ENCODE data around the gene ANKS1A.

DNA sequence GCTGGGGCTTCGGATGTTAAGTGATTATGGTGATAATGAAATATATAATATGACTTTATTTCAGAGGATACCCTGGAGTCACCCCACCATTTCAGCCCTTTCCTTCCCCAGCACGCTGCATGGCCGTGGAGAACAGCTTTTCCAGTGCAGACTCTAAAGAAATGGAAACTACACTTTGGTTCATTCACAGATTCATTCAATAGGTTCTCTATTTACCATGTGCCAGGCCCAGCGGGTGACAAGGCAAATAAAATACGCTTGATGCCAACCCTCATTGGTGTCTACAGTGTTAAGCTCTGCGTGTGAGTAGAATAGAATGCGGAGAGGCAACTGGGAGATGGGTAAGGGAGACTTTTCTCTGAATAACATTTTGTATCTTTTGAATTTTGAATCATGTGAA lies 162.3 kb downstream of the ANKS1A start:
- TF ChIP-seq, protein P1, sequence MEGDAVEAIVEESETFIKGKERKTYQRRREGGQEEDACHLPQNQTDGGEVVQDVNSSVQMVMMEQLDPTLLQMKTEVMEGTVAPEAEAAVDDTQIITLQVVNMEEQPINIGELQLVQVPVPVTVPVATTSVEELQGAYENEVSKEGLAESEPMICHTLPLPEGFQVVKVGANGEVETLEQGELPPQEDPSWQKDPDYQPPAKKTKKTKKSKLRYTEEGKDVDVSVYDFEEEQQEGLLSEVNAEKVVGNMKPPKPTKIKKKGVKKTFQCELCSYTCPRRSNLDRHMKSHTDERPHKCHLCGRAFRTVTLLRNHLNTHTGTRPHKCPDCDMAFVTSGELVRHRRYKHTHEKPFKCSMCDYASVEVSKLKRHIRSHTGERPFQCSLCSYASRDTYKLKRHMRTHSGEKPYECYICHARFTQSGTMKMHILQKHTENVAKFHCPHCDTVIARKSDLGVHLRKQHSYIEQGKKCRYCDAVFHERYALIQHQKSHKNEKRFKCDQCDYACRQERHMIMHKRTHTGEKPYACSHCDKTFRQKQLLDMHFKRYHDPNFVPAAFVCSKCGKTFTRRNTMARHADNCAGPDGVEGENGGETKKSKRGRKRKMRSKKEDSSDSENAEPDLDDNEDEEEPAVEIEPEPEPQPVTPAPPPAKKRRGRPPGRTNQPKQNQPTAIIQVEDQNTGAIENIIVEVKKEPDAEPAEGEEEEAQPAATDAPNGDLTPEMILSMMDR (conservative IDR thresholded peaks at IDR 0.05 in 1 of 2, IDR thresholded peaks at IDR 0.05 in 1 of 2; ENCODE audit: extremely low read depth in 1 of 2, insufficient read depth in 1 of 2, low read depth in 1 of 2, low read length in 2 of 2) = no peak
- no peak for TF ChIP-seq EZH2 (IDR thresholded peaks at IDR 0.05; ENCODE audit: borderline replicate concordance, low read length)

Measured in mammary epithelial cell (primary cell).